Neural cell (in vitro differentiated cells): ENCODE results near the gene PHF21B.

Source experiments
- EP300 ChIP-seq: fragments of 450-650 bp; conservative IDR thresholded peaks from 2 replicates; pipeline ENCODE4 v1.6.1; 2014; ENCODE audit warnings: antibody characterized with exemption, mild to moderate bottlenecking, moderate library complexity; ENCODE audit not compliant: poor library complexity, severe bottlenecking
- EZH2 ChIP-seq: fragments of 200-600, 300-800 bp; shearing (Covaris generic), sonication (generic); IDR thresholded peaks from 2 replicates; pipeline ENCODE4 v1.6.1; 2014; ENCODE audit warnings: antibody characterized with exemption, low read length, borderline replicate concordance, mild to moderate bottlenecking; ENCODE audit not compliant: insufficient read depth, poor library complexity, severe bottlenecking
- POLR2AphosphoS5 ChIP-seq: IDR thresholded peaks from 2 replicates; pipeline ENCODE4 v1.6.1; 2012
- TF ChIP-seq, protein P1 (sequence below): IDR thresholded peaks from 2 replicates; pipeline ENCODE4 v1.6.1; 2012; ENCODE audit warnings: borderline replicate concordance
- TF ChIP-seq, protein P2 (sequence below): fragments of 450-650 bp; IDR thresholded peaks from 2 replicates; pipeline ENCODE4 v1.5.1; 2014; ENCODE audit warnings: antibody characterized with exemption, mild to moderate bottlenecking, moderate library complexity; ENCODE audit not compliant: poor library complexity, severe bottlenecking

DNA sequence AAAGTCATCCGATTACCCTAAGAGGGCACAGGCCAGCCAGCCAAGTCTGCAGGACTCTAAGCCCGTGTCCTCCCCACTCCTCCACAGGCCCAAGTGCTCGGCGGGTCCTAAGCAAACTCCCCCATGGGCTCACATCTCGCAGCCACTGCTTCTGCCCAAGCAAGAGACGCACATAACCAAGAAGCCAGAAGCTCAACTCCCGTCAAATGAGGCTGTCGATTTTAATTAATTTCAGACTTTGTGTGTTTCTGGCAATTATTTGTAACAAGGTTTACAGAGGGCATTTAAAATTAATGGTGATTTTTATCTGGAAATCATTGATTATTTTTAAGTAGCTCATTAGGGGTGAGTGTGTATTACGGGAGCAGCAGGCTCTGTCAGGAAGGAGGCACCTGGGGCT is 27.4 kb downstream of the PHF21B start:
- TF ChIP-seq, protein P1, sequence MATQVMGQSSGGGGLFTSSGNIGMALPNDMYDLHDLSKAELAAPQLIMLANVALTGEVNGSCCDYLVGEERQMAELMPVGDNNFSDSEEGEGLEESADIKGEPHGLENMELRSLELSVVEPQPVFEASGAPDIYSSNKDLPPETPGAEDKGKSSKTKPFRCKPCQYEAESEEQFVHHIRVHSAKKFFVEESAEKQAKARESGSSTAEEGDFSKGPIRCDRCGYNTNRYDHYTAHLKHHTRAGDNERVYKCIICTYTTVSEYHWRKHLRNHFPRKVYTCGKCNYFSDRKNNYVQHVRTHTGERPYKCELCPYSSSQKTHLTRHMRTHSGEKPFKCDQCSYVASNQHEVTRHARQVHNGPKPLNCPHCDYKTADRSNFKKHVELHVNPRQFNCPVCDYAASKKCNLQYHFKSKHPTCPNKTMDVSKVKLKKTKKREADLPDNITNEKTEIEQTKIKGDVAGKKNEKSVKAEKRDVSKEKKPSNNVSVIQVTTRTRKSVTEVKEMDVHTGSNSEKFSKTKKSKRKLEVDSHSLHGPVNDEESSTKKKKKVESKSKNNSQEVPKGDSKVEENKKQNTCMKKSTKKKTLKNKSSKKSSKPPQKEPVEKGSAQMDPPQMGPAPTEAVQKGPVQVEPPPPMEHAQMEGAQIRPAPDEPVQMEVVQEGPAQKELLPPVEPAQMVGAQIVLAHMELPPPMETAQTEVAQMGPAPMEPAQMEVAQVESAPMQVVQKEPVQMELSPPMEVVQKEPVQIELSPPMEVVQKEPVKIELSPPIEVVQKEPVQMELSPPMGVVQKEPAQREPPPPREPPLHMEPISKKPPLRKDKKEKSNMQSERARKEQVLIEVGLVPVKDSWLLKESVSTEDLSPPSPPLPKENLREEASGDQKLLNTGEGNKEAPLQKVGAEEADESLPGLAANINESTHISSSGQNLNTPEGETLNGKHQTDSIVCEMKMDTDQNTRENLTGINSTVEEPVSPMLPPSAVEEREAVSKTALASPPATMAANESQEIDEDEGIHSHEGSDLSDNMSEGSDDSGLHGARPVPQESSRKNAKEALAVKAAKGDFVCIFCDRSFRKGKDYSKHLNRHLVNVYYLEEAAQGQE = no peak
- TF ChIP-seq, protein P2, sequence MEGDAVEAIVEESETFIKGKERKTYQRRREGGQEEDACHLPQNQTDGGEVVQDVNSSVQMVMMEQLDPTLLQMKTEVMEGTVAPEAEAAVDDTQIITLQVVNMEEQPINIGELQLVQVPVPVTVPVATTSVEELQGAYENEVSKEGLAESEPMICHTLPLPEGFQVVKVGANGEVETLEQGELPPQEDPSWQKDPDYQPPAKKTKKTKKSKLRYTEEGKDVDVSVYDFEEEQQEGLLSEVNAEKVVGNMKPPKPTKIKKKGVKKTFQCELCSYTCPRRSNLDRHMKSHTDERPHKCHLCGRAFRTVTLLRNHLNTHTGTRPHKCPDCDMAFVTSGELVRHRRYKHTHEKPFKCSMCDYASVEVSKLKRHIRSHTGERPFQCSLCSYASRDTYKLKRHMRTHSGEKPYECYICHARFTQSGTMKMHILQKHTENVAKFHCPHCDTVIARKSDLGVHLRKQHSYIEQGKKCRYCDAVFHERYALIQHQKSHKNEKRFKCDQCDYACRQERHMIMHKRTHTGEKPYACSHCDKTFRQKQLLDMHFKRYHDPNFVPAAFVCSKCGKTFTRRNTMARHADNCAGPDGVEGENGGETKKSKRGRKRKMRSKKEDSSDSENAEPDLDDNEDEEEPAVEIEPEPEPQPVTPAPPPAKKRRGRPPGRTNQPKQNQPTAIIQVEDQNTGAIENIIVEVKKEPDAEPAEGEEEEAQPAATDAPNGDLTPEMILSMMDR = no peak
- no peak for TF ChIP-seq EZH2
- TF ChIP-seq EP300 = no peak
- no peak for TF ChIP-seq POLR2AphosphoS5
